Astrocyte (in vitro differentiated cells and primary cell): ENCODE data around the gene SHROOM2. TPM values are rescaled to one million over a fixed set of nuclear protein-coding genes. Genes with fewer than 3 reads are reported as not detected.

Experiments
- DNase-seq: peaks from one replicate; pipeline ENCODE4 v3.0.0-alpha.2; 2010; ENCODE audit warnings: low read depth
- FAIRE-seq: peaks from 2 replicates; lab custom pipeline; 2011; peaks lifted over from hg19 to GRCh38; lab: Jason Lieb, UNC
- H2AFZ ChIP-seq: 2 replicates; pipeline ENCODE4 v1.6.0; 2012; ENCODE audit warnings: low read depth, low read length, inconsistent platforms
- H3K27ac ChIP-seq: 2 replicates; pipeline ENCODE4 v1.5.1; 2011; ENCODE audit warnings: low read depth, low read length, inconsistent platforms
- H3K27me3 ChIP-seq: 2 replicates; pipeline ENCODE4 v1.6.0; 2011; ENCODE audit warnings: low read length, inconsistent platforms; ENCODE audit not compliant: insufficient read depth
- H3K36me3 ChIP-seq: 2 replicates; pipeline ENCODE4 v1.5.1; 2011; ENCODE audit warnings: low read length, inconsistent platforms; ENCODE audit not compliant: insufficient read depth
- H3K4me1 ChIP-seq: 2 replicates; pipeline ENCODE4 v1.5.1; 2011; ENCODE audit warnings: low read length, inconsistent platforms; ENCODE audit not compliant: insufficient read depth
- H3K4me2 ChIP-seq: 2 replicates; pipeline ENCODE4 v1.6.0; 2012; ENCODE audit warnings: low read length, inconsistent platforms
- H3K4me3 ChIP-seq: 2 replicates; pipeline ENCODE4 v1.5.1; 2011; ENCODE audit warnings: low read depth, mild to moderate bottlenecking, low read length, inconsistent platforms; ENCODE audit not compliant: insufficient read depth
- H3K79me2 ChIP-seq: 2 replicates; pipeline ENCODE4 v1.6.0; 2012; ENCODE audit warnings: mild to moderate bottlenecking, low read length, inconsistent platforms; ENCODE audit not compliant: insufficient read depth
- H3K9ac ChIP-seq: 2 replicates; pipeline ENCODE4 v1.6.0; 2012; ENCODE audit warnings: mild to moderate bottlenecking, low read length, inconsistent platforms
- H3K9me3 ChIP-seq: 2 replicates; pipeline ENCODE4 v1.5.1; 2012; ENCODE audit warnings: low read depth, mild to moderate bottlenecking, low read length, inconsistent platforms; ENCODE audit not compliant: insufficient read depth
- H4K20me1 ChIP-seq: 2 replicates; pipeline ENCODE4 v1.6.0; 2012; ENCODE audit warnings: low read length, inconsistent platforms; ENCODE audit not compliant: insufficient read depth
- H3K27ac Mint-ChIP-seq: one replicate; pipeline ENCODE4 v1.8.0; 2021; ENCODE audit warnings: mild to moderate bottlenecking, mixed read lengths; ENCODE audit not compliant: unreplicated experiment
- H3K27me3 Mint-ChIP-seq: one replicate; pipeline ENCODE4 v1.8.0; 2021; ENCODE audit warnings: low read depth, mixed read lengths; ENCODE audit not compliant: unreplicated experiment
- H3K36me3 Mint-ChIP-seq: one replicate; pipeline ENCODE4 v1.8.0; 2021; ENCODE audit warnings: low read depth, mixed read lengths; ENCODE audit not compliant: unreplicated experiment
- H3K4me1 Mint-ChIP-seq: one replicate; pipeline ENCODE4 v1.8.0; 2021; ENCODE audit warnings: low read depth, mixed read lengths; ENCODE audit not compliant: unreplicated experiment
- H3K4me3 Mint-ChIP-seq: one replicate; pipeline ENCODE4 v1.8.0; 2021; ENCODE audit warnings: mild to moderate bottlenecking, moderate library complexity, mixed read lengths; ENCODE audit not compliant: unreplicated experiment
- H3K9me3 Mint-ChIP-seq: one replicate; pipeline ENCODE4 v1.8.0; 2021; ENCODE audit warnings: mild to moderate bottlenecking, mixed read lengths; ENCODE audit not compliant: unreplicated experiment
- EZH2 ChIP-seq: IDR thresholded peaks from 2 replicates; pipeline ENCODE4 v1.6.1; 2012; ENCODE audit warnings: mild to moderate bottlenecking, low read length, inconsistent platforms; ENCODE audit not compliant: insufficient read depth
- total RNA-seq: library from RNA; stranded (reverse); gene quantifications from 2 replicates; pipeline ENCODE4 v1.2.1, GENCODE V29; 2021
- TF ChIP-seq, protein P1 (sequence below): IDR thresholded peaks from 2 replicates; pipeline ENCODE4 v1.5.1; 2011; ENCODE audit warnings: low read depth, mild to moderate bottlenecking, inconsistent platforms, low read length, moderate library complexity; ENCODE audit not compliant: insufficient read depth

The SHROOM2 gene
- total RNA-seq, 1 donor from 2014 or later = 15.9 TPM

DNA sequence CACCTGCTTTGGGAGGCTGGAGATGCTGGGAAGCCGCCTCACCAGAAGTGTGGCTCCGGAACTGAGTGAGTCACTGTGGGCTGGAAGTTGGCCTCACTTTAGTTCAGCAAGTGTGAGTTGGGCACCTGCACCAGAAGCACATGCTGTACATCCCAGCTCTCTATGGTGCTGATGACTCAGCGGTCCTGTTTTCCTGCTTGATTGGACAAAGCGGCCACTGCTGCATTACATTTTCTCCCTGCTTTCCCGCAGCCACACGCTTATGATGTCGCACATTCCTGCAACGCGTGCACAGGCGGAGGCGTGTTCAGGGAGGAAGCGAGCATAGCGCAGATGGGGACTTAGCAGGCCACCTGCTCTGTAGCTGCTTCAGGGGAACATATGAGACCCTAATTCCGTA, 154.2 kb downstream of the SHROOM2 start:
- H3K4me3 Mint-ChIP-seq = no peak overlapping the region
- peak; percentile 52 for FAIRE-seq
- H3K27ac Mint-ChIP-seq = peak overlapping the region; percentile 75

DNA sequence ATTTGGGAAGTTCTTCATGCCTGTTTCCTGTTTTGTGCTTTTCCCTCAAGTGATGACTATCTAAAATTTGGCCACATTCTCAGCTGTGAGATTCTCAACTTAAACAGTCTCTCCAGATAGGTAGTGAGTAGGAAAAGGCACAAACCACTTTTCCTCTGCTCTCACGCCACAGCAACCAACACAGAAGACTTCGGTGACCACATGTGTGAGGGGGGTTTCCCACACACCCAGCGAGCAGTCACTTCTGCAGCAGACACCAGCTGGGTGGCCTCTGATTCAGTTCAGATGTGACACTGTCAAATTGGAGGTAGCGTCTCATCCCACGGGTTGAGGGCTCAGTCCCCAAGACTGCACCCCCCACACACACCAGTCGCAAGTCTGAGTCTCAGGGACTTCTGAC, 155.9 kb downstream of the SHROOM2 start:
- Mint-ChIP-seq H3K36me3 (peaks cover 14% of the 10 kb centered on the region), H3K27ac (no peak overlapping the region), H3K4me3 (no peak overlapping the region), H3K27me3 (no peaks in the 10 kb centered on the region), H3K9me3 (no peaks in the 10 kb centered on the region), H3K4me1 (no peaks in the 10 kb centered on the region)
- no peaks in the 10 kb centered on the region for H3K27me3 ChIP-seq
- H3K9ac ChIP-seq = no peak overlapping the region
- peaks cover 3% of the 10 kb centered on the region for H4K20me1 ChIP-seq
- no peak overlapping the region for H2AFZ ChIP-seq
- H3K79me2 ChIP-seq = no peaks in the 10 kb centered on the region
- no peak overlapping the region for H3K4me3 ChIP-seq
- H3K36me3 ChIP-seq = no peaks in the 10 kb centered on the region
- no peak for TF ChIP-seq EZH2
- TF ChIP-seq, protein P1, sequence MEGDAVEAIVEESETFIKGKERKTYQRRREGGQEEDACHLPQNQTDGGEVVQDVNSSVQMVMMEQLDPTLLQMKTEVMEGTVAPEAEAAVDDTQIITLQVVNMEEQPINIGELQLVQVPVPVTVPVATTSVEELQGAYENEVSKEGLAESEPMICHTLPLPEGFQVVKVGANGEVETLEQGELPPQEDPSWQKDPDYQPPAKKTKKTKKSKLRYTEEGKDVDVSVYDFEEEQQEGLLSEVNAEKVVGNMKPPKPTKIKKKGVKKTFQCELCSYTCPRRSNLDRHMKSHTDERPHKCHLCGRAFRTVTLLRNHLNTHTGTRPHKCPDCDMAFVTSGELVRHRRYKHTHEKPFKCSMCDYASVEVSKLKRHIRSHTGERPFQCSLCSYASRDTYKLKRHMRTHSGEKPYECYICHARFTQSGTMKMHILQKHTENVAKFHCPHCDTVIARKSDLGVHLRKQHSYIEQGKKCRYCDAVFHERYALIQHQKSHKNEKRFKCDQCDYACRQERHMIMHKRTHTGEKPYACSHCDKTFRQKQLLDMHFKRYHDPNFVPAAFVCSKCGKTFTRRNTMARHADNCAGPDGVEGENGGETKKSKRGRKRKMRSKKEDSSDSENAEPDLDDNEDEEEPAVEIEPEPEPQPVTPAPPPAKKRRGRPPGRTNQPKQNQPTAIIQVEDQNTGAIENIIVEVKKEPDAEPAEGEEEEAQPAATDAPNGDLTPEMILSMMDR = no peak
- no peak overlapping the region for H3K27ac ChIP-seq
- no peak for DNase-seq
- no peaks in the 10 kb centered on the region for H3K9me3 ChIP-seq
- peaks cover 5% of the 10 kb centered on the region for H3K4me1 ChIP-seq
- FAIRE-seq = no peak
- no peak overlapping the region for H3K4me2 ChIP-seq

More for the DNA sequence above, 154.2 kb downstream of the SHROOM2 start:
- H3K9ac ChIP-seq = no peak overlapping the region
- no peaks in the 10 kb centered on the region for H3K36me3 ChIP-seq
- Mint-ChIP-seq H3K9me3 (no peaks in the 10 kb centered on the region), H3K36me3 (peaks cover 16% of the 10 kb centered on the region), H3K4me1 (no peaks in the 10 kb centered on the region), H3K27me3 (no peaks in the 10 kb centered on the region)
- H2AFZ ChIP-seq = no peak overlapping the region
- H3K27ac ChIP-seq = no peak overlapping the region
- peaks cover 3% of the 10 kb centered on the region for H4K20me1 ChIP-seq
- TF ChIP-seq EZH2 = no peak
- TF ChIP-seq, protein P1 = no peak
- H3K79me2 ChIP-seq = no peaks in the 10 kb centered on the region
- H3K4me1 ChIP-seq = peaks cover 5% of the 10 kb centered on the region
- H3K4me2 ChIP-seq = no peak overlapping the region
- H3K9me3 ChIP-seq = no peaks in the 10 kb centered on the region
- no peaks in the 10 kb centered on the region for H3K27me3 ChIP-seq
- DNase-seq = peak; percentile 93
- no peak overlapping the region for H3K4me3 ChIP-seq

DNA sequence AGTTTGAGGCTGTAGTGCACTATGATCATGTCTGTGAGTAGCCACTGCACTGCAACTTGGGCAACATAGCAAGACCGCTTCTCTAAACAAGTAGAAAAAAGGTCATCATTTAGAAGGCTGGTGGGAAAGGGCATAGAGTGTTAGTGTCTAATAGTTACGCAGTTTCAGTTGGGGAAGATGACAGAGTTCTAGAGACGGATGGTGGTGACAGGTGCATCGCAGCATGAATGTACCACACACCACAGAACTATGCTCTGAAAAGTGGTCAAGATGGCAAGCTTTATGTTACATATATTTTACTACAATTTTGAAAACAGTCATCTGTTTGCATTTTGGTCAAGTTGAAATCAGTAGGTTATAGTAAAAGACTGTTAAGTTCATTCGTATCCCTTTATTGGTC, 157.2 kb downstream of the SHROOM2 start:
- Histone ChIP-seq H3K27ac (no peak overlapping the region), H3K4me2 (no peak overlapping the region), H2AFZ (no peak overlapping the region), H3K36me3 (peaks cover 4% of the 10 kb centered on the region), H4K20me1 (peaks cover 3% of the 10 kb centered on the region), H3K4me1 (peaks cover 5% of the 10 kb centered on the region), H3K27me3 (no peaks in the 10 kb centered on the region), H3K9ac (no peak overlapping the region), H3K79me2 (no peaks in the 10 kb centered on the region), H3K9me3 (no peaks in the 10 kb centered on the region), H3K4me3 (no peak overlapping the region)
- H3K27me3 Mint-ChIP-seq = no peaks in the 10 kb centered on the region
- H3K27ac Mint-ChIP-seq = no peak overlapping the region
- H3K36me3 Mint-ChIP-seq = peaks cover 21% of the 10 kb centered on the region
- H3K4me3 Mint-ChIP-seq = no peak overlapping the region
- no peaks in the 10 kb centered on the region for H3K9me3 Mint-ChIP-seq
- no peaks in the 10 kb centered on the region for H3K4me1 Mint-ChIP-seq
- TF ChIP-seq EZH2 = no peak
- FAIRE-seq (no peak), DNase-seq (no peak)
